ENCODE data around the gene LRP2.

- TF ChIP-seq CTCF (IDR thresholded peaks at IDR 0.05) = no peak
- TF ChIP-seq POLR2AphosphoS5 (IDR thresholded peaks at IDR 0.05) = no peak
- TF ChIP-seq POLR2A (IDR thresholded peaks at IDR 0.05) = no peak
- no peak for TF ChIP-seq EP300 (IDR thresholded peaks at IDR 0.05)
Measured at GRCh38 chr2:169362894-169363559, 693 bp upstream of the LRP2 start.

Data from gastroesophageal sphincter (tissue), 3 donors.